Vagina (tissue), 2 donors: ENCODE measurements around the gene TFAP2C. TPM values are rescaled to one million over a fixed set of nuclear protein-coding genes. Genes with fewer than 3 reads are reported as not detected.

Experiments used
- DNase-seq, 2 donors: peaks; one replicate each; pipeline ENCODE4 v3.0.0-alpha.2; 2017; ENCODE audit errors: extremely low spot score in 2 of 2
- H3K27ac ChIP-seq: fragments of 200-600 bp; sonication (generic); one replicate; pipeline ENCODE4 v1.5.1; 2019
- H3K27me3 ChIP-seq: fragments of 200-600 bp; sonication (generic); one replicate; pipeline ENCODE4 v1.5.1; 2019
- H3K36me3 ChIP-seq, 2 donors: fragments of 200-600 bp; sonication (generic); one replicate each; pipeline ENCODE4 v1.5.1; 2017 to 2019
- H3K4me1 ChIP-seq: fragments of 200-600 bp; sonication (generic); one replicate; pipeline ENCODE4 v1.5.1; 2019
- H3K4me3 ChIP-seq, 2 donors: fragments of 200-600 bp; sonication (generic); 1 replicate in 1 of 2; 2 replicates in 1 of 2; pipeline ENCODE4 v1.5.1; 2016 to 2019
- H3K9me3 ChIP-seq: fragments of 200-600 bp; sonication (generic); one replicate; pipeline ENCODE4 v1.5.1; 2019
- CTCF ChIP-seq, 3 experiments: fragments of 450-650 bp in 2 of 3; fragments of 200-600 bp in 1 of 3; sonication (generic) in 1 of 3; IDR thresholded peaks; one replicate each; pipeline ENCODE4 v1.5.1; 2017 to 2019; ENCODE audit warnings: antibody characterized with exemption in 3 of 3, mild to moderate bottlenecking in 2 of 3, moderate library complexity in 2 of 3
- POLR2A ChIP-seq, 2 donors: fragments of 450-650 bp; IDR thresholded peaks; one replicate each; pipeline ENCODE4 v1.6.1; 2017; ENCODE audit warnings: antibody characterized with exemption in 2 of 2, mild to moderate bottlenecking in 2 of 2, moderate library complexity in 2 of 2
- POLR2AphosphoS5 ChIP-seq, 2 donors: sonication (generic); formaldehyde crosslinking; IDR thresholded peaks; one replicate each; pipeline ENCODE4 v1.9.0; 2017; ENCODE audit warnings: antibody characterized with exemption in 2 of 2, mild to moderate bottlenecking in 2 of 2, low read depth in 1 of 2; ENCODE audit not compliant: insufficient read depth in 1 of 2
- intact Hi-C: fragments of 100-400 bp; cut with DNase I; formaldehyde crosslinking; loops from one replicate; pipeline ENCODE4 v1.15.1; 2023
- total RNA-seq: library from RNA; depleted of rRNA; stranded (reverse); fragments of >200 nt; gene quantifications from one replicate; pipeline ENCODE4 v1.2.3, GENCODE V29; 2016

TFAP2C gene
- total RNA-seq, 1 donor from 2014 or later, result 20.6 TPM

- H3K27ac ChIP-seq, result no peak overlapping the region
- H3K4me1 ChIP-seq, result no peaks in the 10 kb centered on the region
- TF ChIP-seq CTCF (IDR thresholded peaks at IDR 0.05) (no peak), POLR2AphosphoS5 (IDR thresholded peaks at IDR 0.05; ENCODE audit: insufficient read depth in 1 of 2, low read depth in 1 of 2) (no peak), POLR2A (IDR thresholded peaks at IDR 0.05) (no peak)
- no peaks in the 10 kb centered on the region for H3K36me3 ChIP-seq
- no peak for DNase-seq
- intact Hi-C loops, result no loop called here
- H3K27me3 ChIP-seq, result no peaks in the 10 kb centered on the region
- no peak overlapping the region for H3K4me3 ChIP-seq
- H3K9me3 ChIP-seq, result no peaks in the 10 kb centered on the region
Observed at GRCh38 chr20:56587307-56588041, 41.6 kb upstream of the TFAP2C start.

- TF ChIP-seq POLR2A (IDR thresholded peaks at IDR 0.05) (no peak), POLR2AphosphoS5 (IDR thresholded peaks at IDR 0.05; ENCODE audit: insufficient read depth in 1 of 2, low read depth in 1 of 2) (no peak), CTCF (IDR thresholded peaks at IDR 0.05) (no peak)
- no peak for DNase-seq
Observed at GRCh38 chr20:56588996-56589395, 40.1 kb upstream of the TFAP2C start.

DNA sequence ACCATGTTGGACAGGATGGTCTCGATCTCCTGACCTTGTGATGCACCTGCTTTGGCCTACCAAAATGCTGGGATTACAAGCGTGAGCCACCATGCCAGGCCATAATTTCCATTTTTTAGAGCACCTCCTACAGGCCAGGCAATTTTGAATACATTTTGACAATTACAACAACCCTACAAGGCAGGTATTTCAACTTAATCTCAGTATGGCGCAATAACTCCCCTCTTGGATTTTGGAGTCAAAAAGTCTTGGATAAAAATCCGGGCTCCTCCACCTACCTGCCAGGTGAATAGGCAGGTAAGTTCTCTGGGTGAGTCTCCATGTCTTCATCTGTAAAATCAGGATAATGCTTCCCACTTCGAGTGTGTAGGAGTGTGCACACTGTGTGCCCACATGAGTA, 39.5 kb upstream of the TFAP2C start:
- Histone ChIP-seq H3K9me3 (no peaks in the 10 kb centered on the region), H3K4me3 (no peak overlapping the region), H3K27ac (no peak overlapping the region), H3K36me3 (no peaks in the 10 kb centered on the region), H3K4me1 (no peaks in the 10 kb centered on the region), H3K27me3 (no peaks in the 10 kb centered on the region)
- TF ChIP-seq POLR2A (IDR thresholded peaks at IDR 0.05) (no peak), CTCF (IDR thresholded peaks at IDR 0.05) (no peak), POLR2AphosphoS5 (IDR thresholded peaks at IDR 0.05; ENCODE audit: insufficient read depth in 1 of 2, low read depth in 1 of 2) (no peak)
- intact Hi-C loops, result no loop called here
- DNase-seq, result no peak

More at GRCh38 chr20:56588996-56589395, 40.1 kb upstream of the TFAP2C start:
- Histone ChIP-seq H3K27ac (no peak overlapping the region), H3K4me1 (no peaks in the 10 kb centered on the region), H3K4me3 (no peak overlapping the region), H3K27me3 (no peaks in the 10 kb centered on the region), H3K9me3 (no peaks in the 10 kb centered on the region), H3K36me3 (no peaks in the 10 kb centered on the region)
- intact Hi-C loops, result no loop called here

GRCh38 chr20:56590888-56591287, 38.2 kb upstream of the TFAP2C start:
- Histone ChIP-seq H3K4me3 (no peak overlapping the region), H3K27ac (no peak overlapping the region), H3K9me3 (no peaks in the 10 kb centered on the region), H3K36me3 (no peaks in the 10 kb centered on the region), H3K4me1 (no peaks in the 10 kb centered on the region), H3K27me3 (no peaks in the 10 kb centered on the region)
- intact Hi-C loops, result no loop called here
- DNase-seq, result no peak
- TF ChIP-seq POLR2AphosphoS5 (IDR thresholded peaks at IDR 0.05; ENCODE audit: insufficient read depth in 1 of 2, low read depth in 1 of 2) (no peak), POLR2A (IDR thresholded peaks at IDR 0.05) (no peak), CTCF (IDR thresholded peaks at IDR 0.05) (no peak)

- H3K27me3 ChIP-seq, result no peaks in the 10 kb centered on the region
- no peaks in the 10 kb centered on the region for H3K4me1 ChIP-seq
- H3K27ac ChIP-seq, result no peak overlapping the region
- H3K4me3 ChIP-seq, result no peak overlapping the region
- TF ChIP-seq POLR2AphosphoS5 (IDR thresholded peaks at IDR 0.05; ENCODE audit: insufficient read depth in 1 of 2, low read depth in 1 of 2), result no peak
- no peak for TF ChIP-seq CTCF (IDR thresholded peaks at IDR 0.05)
- TF ChIP-seq POLR2A (IDR thresholded peaks at IDR 0.05), result no peak
- intact Hi-C loops, result no loop called here
- no peaks in the 10 kb centered on the region for H3K36me3 ChIP-seq
- no peaks in the 10 kb centered on the region for H3K9me3 ChIP-seq
- no peak for DNase-seq
Observed at GRCh38 chr20:56592211-56592610, 36.9 kb upstream of the TFAP2C start.
